ENCODE results near the gene AGER. TPM values are rescaled to one million over a fixed set of nuclear protein-coding genes. Genes with fewer than 3 reads are reported as not detected.

The AGER gene
- total RNA-seq, 1 experiment from 2014 or later, result 18.1 TPM

GRCh38 chr6:32210191-32210601 is 26.1 kb upstream of the AGER start:
- no TSS peak for BruUV-seq (replicated peaks)

GRCh38 chr6:32208996-32209395 is 24.9 kb upstream of the AGER start:
- no TSS peak for BruUV-seq (replicated peaks)
- Histone ChIP-seq H3F3A (ENCODE audit: insufficient read depth, low read depth) (no peaks in the 10 kb centered on the region), H2AFZ (no peak overlapping the region), H3K27me3 (ENCODE audit: insufficient read depth, low read depth) (peaks cover 41% of the 10 kb centered on the region), H3K4me3 (no peak overlapping the region), H3K9me3 (ENCODE audit: insufficient read depth, low read depth) (no peaks in the 10 kb centered on the region), H3K27ac (no peak overlapping the region), H3K9me2 (ENCODE audit: insufficient read depth) (no peaks in the 10 kb centered on the region), H4K20me1 (ENCODE audit: insufficient read depth) (no peaks in the 10 kb centered on the region), H3K79me2 (ENCODE audit: low read depth) (no peaks in the 10 kb centered on the region), H3K36me3 (ENCODE audit: low read depth) (no peaks in the 10 kb centered on the region), H3K4me2 (no peak overlapping the region), H3K4me1 (replicated peaks; ENCODE audit: insufficient read depth) (no peaks in the 10 kb centered on the region)
- POLR2A ChIA-PET (ENCODE audit: unreplicated experiment), result no interaction called here
- DNase-seq, result no peak
- CTCF ChIA-PET, result interaction anchor here (0.5 to 0.6 kb wide), 2 partner anchors 28 to 36 kb away, joined by 3 to 4 read pairs; no protein-coding TSS in a partner anchor
- intact Hi-C loops (cut with micrococcal nuclease; ENCODE audit: unreplicated experiment), result no loop called here
- TF ChIP-seq CTCF (conservative IDR thresholded peaks at IDR 0.05), result no peak
- TF ChIP-seq EZH2 (IDR thresholded peaks at IDR 0.05; ENCODE audit: low read depth), result no peak

More at GRCh38 chr6:32210191-32210601, 26.1 kb upstream of the AGER start:
- ChIA-PET POLR2A (ENCODE audit: unreplicated experiment) (no interaction called here), CTCF (no interaction called here)
- H3K27ac ChIP-seq, result no peak overlapping the region
- H3K36me3 ChIP-seq (ENCODE audit: low read depth), result no peaks in the 10 kb centered on the region
- no peak overlapping the region for H3K4me2 ChIP-seq
- peaks cover 36% of the 10 kb centered on the region for H3K27me3 ChIP-seq (ENCODE audit: insufficient read depth, low read depth)
- no peaks in the 10 kb centered on the region for H3K9me3 ChIP-seq (ENCODE audit: insufficient read depth, low read depth)
- no peaks in the 10 kb centered on the region for H3K4me1 ChIP-seq (replicated peaks; ENCODE audit: insufficient read depth)
- TF ChIP-seq CTCF (conservative IDR thresholded peaks at IDR 0.05), result no peak
- no peak for TF ChIP-seq EZH2 (IDR thresholded peaks at IDR 0.05; ENCODE audit: low read depth)
- H3K4me3 ChIP-seq, result no peak overlapping the region
- intact Hi-C loops (cut with micrococcal nuclease; ENCODE audit: unreplicated experiment), result no loop called here
- H3K79me2 ChIP-seq (ENCODE audit: low read depth), result no peaks in the 10 kb centered on the region
- H4K20me1 ChIP-seq (ENCODE audit: insufficient read depth), result no peaks in the 10 kb centered on the region
- no peaks in the 10 kb centered on the region for H3K9me2 ChIP-seq (ENCODE audit: insufficient read depth)
- DNase-seq, result no peak
- no peak overlapping the region for H2AFZ ChIP-seq
- H3F3A ChIP-seq (ENCODE audit: insufficient read depth, low read depth), result no peaks in the 10 kb centered on the region

GRCh38 chr6:32204268-32204715 is 20.2 kb upstream of the AGER start:
- no peaks in the 10 kb centered on the region for H3K79me2 ChIP-seq (ENCODE audit: low read depth)
- DNase-seq, result no peak
- intact Hi-C loops (cut with micrococcal nuclease; ENCODE audit: unreplicated experiment), result no loop called here
- H3F3A ChIP-seq (ENCODE audit: insufficient read depth, low read depth), result no peaks in the 10 kb centered on the region
- no peak overlapping the region for H3K4me2 ChIP-seq
- H3K4me3 ChIP-seq, result no peak overlapping the region
- H3K36me3 ChIP-seq (ENCODE audit: low read depth), result no peaks in the 10 kb centered on the region
- peaks cover 62% of the 10 kb centered on the region for H3K27me3 ChIP-seq (ENCODE audit: insufficient read depth, low read depth)
- H2AFZ ChIP-seq, result no peak overlapping the region
- H3K4me1 ChIP-seq (replicated peaks; ENCODE audit: insufficient read depth), result no peaks in the 10 kb centered on the region
- CTCF ChIA-PET, result no interaction called here
- no TSS peak for BruUV-seq (replicated peaks)
- H3K9me2 ChIP-seq (ENCODE audit: insufficient read depth), result no peaks in the 10 kb centered on the region
- no peak overlapping the region for H3K27ac ChIP-seq
- H4K20me1 ChIP-seq (ENCODE audit: insufficient read depth), result no peaks in the 10 kb centered on the region
- H3K9me3 ChIP-seq (ENCODE audit: insufficient read depth, low read depth), result no peaks in the 10 kb centered on the region
- POLR2A ChIA-PET (ENCODE audit: unreplicated experiment), result no interaction called here
- TF ChIP-seq CTCF (conservative IDR thresholded peaks at IDR 0.05), result no peak
- TF ChIP-seq EZH2 (IDR thresholded peaks at IDR 0.05; ENCODE audit: low read depth), result no peak
